Uterus (tissue), 4 donors: ENCODE measurements around the gene XRCC4. TPM values are rescaled to one million over a fixed set of nuclear protein-coding genes. Genes with fewer than 3 reads are reported as not detected.

Experiments
- DNase-seq, 2 donors: peaks; one replicate each; pipeline ENCODE4 v3.0.0-alpha.2; 2019 to 2020
- H3K27ac ChIP-seq, 2 donors: fragments of 200-600 bp; sonication (generic); 1 replicate in 1 of 2; 2 replicates in 1 of 2; pipeline ENCODE4 v1.5.1; 2016 to 2018
- H3K27me3 ChIP-seq, 2 donors: fragments of 200-600 bp; sonication (generic); one replicate each; pipeline ENCODE4 v1.5.1; 2018 to 2019; ENCODE audit warnings: control low read depth in 1 of 2
- H3K36me3 ChIP-seq, 2 donors: fragments of 200-600 bp; sonication (generic); one replicate each; pipeline ENCODE4 v1.5.1; 2019; ENCODE audit warnings: control low read depth in 1 of 2
- H3K4me1 ChIP-seq, 2 donors: fragments of 200-600 bp; sonication (generic); one replicate each; pipeline ENCODE4 v1.5.1; 2018 to 2019; ENCODE audit warnings: control low read depth in 1 of 2
- H3K4me3 ChIP-seq, 2 donors: fragments of 200-600 bp; sonication (generic); 1 replicate in 1 of 2; 2 replicates in 1 of 2; pipeline ENCODE4 v1.5.1; 2018 to 2019; ENCODE audit warnings: mild to moderate bottlenecking in 1 of 2
- H3K9me3 ChIP-seq, 2 donors: fragments of 200-600 bp; sonication (generic); one replicate each; pipeline ENCODE4 v1.5.1; 2019; ENCODE audit warnings: control low read depth in 1 of 2
- POLR2A ChIP-seq, 2 donors: fragments of 450-650 bp; IDR thresholded peaks; one replicate each; pipeline ENCODE4 v1.6.1; 2016; ENCODE audit warnings: antibody characterized with exemption in 2 of 2, mild to moderate bottlenecking in 1 of 2, moderate library complexity in 1 of 2
- intact Hi-C: fragments of 100-400 bp; cut with DNase I; formaldehyde crosslinking; loops from one replicate; pipeline ENCODE4 v1.15.1; 2023; ENCODE audit warnings: low total_unique reads
- total RNA-seq, 4 donors: library from RNA; depleted of rRNA in 3 of 4; stranded (reverse); fragments of >200 nt in 3 of 4; gene quantifications; one replicate each; pipeline versions ENCODE4 v1.1.0 to v1.2.4, GENCODE V29; 2014 to 2023
- TF ChIP-seq, protein P1 (sequence below), 4 experiments: fragments of 200-600 bp in 2 of 4; fragments of 450-650 bp in 2 of 4; sonication (generic) in 2 of 4; IDR thresholded peaks; one replicate each; pipeline ENCODE4 v1.5.1; 2016 to 2019; ENCODE audit warnings: antibody characterized with exemption in 4 of 4, mild to moderate bottlenecking in 2 of 4, moderate library complexity in 1 of 4
- donor health status: DM: yes; HTN: yes; CAD: no.

XRCC4 gene
- total RNA-seq, 4 donors from 2014 or later: 1.3 to 12.2 (median 5.5) TPM; not detected in 1

GRCh38 chr5:83219077-83219476 lies 141.7 kb downstream of the XRCC4 start:
- no peaks in the 10 kb centered on the region for H3K36me3 ChIP-seq
- H3K27ac ChIP-seq: no peak overlapping the region
- H3K4me3 ChIP-seq: no peak overlapping the region
- no peaks in the 10 kb centered on the region for H3K4me1 ChIP-seq
- intact Hi-C loops: no loop called here
- DNase-seq: no peak
- H3K9me3 ChIP-seq: no peaks in the 10 kb centered on the region
- H3K27me3 ChIP-seq: no peaks in the 10 kb centered on the region
- no peak for TF ChIP-seq POLR2A (IDR thresholded peaks at IDR 0.05)
- TF ChIP-seq, protein P1, sequence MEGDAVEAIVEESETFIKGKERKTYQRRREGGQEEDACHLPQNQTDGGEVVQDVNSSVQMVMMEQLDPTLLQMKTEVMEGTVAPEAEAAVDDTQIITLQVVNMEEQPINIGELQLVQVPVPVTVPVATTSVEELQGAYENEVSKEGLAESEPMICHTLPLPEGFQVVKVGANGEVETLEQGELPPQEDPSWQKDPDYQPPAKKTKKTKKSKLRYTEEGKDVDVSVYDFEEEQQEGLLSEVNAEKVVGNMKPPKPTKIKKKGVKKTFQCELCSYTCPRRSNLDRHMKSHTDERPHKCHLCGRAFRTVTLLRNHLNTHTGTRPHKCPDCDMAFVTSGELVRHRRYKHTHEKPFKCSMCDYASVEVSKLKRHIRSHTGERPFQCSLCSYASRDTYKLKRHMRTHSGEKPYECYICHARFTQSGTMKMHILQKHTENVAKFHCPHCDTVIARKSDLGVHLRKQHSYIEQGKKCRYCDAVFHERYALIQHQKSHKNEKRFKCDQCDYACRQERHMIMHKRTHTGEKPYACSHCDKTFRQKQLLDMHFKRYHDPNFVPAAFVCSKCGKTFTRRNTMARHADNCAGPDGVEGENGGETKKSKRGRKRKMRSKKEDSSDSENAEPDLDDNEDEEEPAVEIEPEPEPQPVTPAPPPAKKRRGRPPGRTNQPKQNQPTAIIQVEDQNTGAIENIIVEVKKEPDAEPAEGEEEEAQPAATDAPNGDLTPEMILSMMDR (IDR thresholded peaks at IDR 0.05): no peak

GRCh38 chr5:83219495-83219894 lies 142.1 kb downstream of the XRCC4 start:
- intact Hi-C loops: no loop called here

DNA sequence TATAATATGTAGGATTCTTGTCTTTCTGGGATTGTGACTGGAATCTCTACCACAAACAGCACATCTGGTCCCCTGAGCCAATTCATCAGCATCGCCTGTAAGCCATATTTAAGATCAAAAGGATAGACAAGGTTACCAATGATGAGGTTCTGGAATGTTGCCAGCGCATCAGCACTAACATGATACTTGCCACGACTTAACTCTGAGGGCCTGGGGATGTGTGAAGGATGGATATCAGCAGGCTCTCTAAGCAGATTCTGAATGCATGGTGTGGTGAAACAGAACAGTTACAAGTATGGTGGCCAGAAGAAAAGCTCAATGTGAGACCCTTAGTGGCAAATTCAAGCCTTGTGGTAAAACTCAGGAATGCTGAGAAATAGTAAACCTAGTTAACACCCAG lies 143.0 kb downstream of the XRCC4 start:
- Histone ChIP-seq H3K9me3 (no peaks in the 10 kb centered on the region), H3K4me3 (no peak overlapping the region), H3K36me3 (no peaks in the 10 kb centered on the region), H3K27me3 (no peaks in the 10 kb centered on the region), H3K4me1 (no peaks in the 10 kb centered on the region), H3K27ac (no peak overlapping the region)
- no peak for DNase-seq
- no peak for TF ChIP-seq POLR2A (IDR thresholded peaks at IDR 0.05)
- TF ChIP-seq, protein P1 (IDR thresholded peaks at IDR 0.05): no peak
- intact Hi-C loops: no loop called here

More at GRCh38 chr5:83219495-83219894, 142.1 kb downstream of the XRCC4 start:
- TF ChIP-seq, protein P1 (IDR thresholded peaks at IDR 0.05): no peak
- TF ChIP-seq POLR2A (IDR thresholded peaks at IDR 0.05): no peak
- H3K9me3 ChIP-seq: no peaks in the 10 kb centered on the region
- H3K27ac ChIP-seq: no peak overlapping the region
- DNase-seq: no peak
- H3K36me3 ChIP-seq: no peaks in the 10 kb centered on the region
- no peaks in the 10 kb centered on the region for H3K27me3 ChIP-seq
- H3K4me3 ChIP-seq: no peak overlapping the region
- no peaks in the 10 kb centered on the region for H3K4me1 ChIP-seq

- Histone ChIP-seq H3K9me3 (no peaks in the 10 kb centered on the region), H3K27me3 (no peaks in the 10 kb centered on the region), H3K4me3 (no peak overlapping the region), H3K4me1 (no peaks in the 10 kb centered on the region), H3K27ac (no peak overlapping the region), H3K36me3 (no peaks in the 10 kb centered on the region)
- intact Hi-C loops: no loop called here
- no peak for DNase-seq
- no peak for TF ChIP-seq POLR2A (IDR thresholded peaks at IDR 0.05)
- TF ChIP-seq, protein P1 (IDR thresholded peaks at IDR 0.05): no peak
These were observed 145.6 kb downstream of the XRCC4 start for GRCh38 chr5:83222906-83223305.

DNA sequence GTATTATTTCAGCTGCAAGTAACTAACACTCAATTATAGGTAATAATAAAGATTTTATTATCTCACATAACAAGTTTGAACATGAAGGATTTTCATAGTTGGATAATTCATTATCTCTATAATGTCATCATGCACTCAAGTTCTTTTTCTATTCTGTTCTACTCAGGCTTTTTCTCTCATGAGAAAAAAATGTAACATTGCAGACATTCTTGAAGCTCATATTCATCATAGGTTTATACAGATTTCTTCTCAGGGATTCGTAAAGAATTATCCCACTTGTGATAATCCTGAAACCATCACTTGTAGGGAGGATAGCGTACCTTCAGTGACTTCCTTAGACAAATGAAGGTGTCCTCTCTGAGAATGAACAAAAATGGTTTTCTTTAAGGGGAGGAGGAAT lies 150.3 kb downstream of the XRCC4 start:
- no peak overlapping the region for H3K4me3 ChIP-seq
- no peaks in the 10 kb centered on the region for H3K9me3 ChIP-seq
- no peaks in the 10 kb centered on the region for H3K27me3 ChIP-seq
- TF ChIP-seq POLR2A (IDR thresholded peaks at IDR 0.05): no peak
- TF ChIP-seq, protein P1 (IDR thresholded peaks at IDR 0.05): no peak
- H3K36me3 ChIP-seq: no peaks in the 10 kb centered on the region
- DNase-seq: no peak
- no peaks in the 10 kb centered on the region for H3K4me1 ChIP-seq
- H3K27ac ChIP-seq: no peak overlapping the region
- intact Hi-C loops: no loop called here
